SW480 (cell line): ENCODE measurements around the gene HOXA10.

ENCODE experiments used
- DNase-seq: peaks from one replicate; pipeline ENCODE4 v3.0.0-alpha.2; 2016; ENCODE audit warnings: low spot score

The HOXA10 gene

GRCh38 chr7:27144781-27145164, 29.3 kb downstream of the HOXA10 start:
- DNase-seq: no peak

GRCh38 chr7:27143950-27144780, 30.0 kb downstream of the HOXA10 start:
- DNase-seq: no peak

- DNase-seq: peak; percentile 100
Observed at GRCh38 chr7:27143023-27143949, 30.8 kb downstream of the HOXA10 start, which contains the start of gene HOXA5. Gene HOXA5 (minus strand): TSS chr7:27143681. CDS start chr7:27143607, 74 bp downstream.

DNA sequence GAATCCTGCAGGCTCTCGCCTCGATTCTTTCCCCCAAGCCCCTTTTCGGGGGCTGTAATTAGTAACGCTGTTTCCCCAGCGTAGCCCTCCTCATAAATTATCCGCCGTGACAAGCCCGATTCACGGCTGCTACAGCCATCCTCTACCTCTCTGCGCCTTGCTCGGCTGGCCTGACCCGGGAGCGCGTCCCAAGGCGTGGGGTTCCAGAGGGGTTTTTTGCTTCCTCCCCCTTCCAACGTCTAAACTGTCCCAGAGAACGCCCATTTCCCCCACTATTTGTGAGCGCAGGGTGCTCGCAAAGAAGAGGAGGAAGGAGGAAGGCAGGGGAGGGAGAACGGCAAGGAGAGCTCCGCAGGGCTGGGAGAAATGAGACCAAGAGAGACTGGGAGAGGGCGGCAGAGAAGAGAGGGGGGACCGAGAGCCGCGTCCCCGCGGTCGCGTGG, 31.5 kb downstream of the HOXA10 start:
- DNase-seq: no peak

DNA sequence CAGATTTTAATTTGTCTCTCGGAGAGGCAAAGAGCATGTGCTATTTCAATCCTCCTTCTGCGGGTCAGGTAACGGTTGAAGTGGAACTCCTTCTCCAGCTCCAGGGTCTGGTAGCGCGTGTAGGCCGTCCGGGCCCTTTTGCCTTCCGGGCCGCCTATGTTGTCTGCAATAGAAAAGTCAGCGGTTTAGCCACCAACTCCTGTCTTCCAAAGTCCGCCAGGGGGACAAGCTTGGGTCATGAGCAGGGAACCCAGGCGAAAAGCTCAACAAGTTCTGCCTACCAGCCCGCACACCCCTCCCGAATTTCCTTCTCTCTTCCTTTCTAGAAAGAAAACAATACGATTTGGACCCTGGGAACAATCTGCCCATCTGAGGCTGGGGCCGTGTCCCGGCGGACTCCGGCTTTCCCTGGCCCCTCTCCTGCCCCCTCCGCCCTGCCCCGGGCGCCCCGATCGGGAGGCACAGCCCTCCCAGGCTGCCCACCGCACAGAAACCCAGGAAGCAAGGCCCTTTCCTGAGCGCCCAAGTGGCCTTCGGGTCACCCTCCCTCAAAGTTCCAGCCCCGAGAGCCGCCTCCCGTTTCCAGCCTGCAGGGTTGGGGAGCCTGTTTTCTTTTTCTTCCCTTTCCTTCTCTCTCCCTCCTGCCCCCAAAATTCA, 32.1 kb downstream of the HOXA10 start:
- DNase-seq: peak; percentile 76

DNA sequence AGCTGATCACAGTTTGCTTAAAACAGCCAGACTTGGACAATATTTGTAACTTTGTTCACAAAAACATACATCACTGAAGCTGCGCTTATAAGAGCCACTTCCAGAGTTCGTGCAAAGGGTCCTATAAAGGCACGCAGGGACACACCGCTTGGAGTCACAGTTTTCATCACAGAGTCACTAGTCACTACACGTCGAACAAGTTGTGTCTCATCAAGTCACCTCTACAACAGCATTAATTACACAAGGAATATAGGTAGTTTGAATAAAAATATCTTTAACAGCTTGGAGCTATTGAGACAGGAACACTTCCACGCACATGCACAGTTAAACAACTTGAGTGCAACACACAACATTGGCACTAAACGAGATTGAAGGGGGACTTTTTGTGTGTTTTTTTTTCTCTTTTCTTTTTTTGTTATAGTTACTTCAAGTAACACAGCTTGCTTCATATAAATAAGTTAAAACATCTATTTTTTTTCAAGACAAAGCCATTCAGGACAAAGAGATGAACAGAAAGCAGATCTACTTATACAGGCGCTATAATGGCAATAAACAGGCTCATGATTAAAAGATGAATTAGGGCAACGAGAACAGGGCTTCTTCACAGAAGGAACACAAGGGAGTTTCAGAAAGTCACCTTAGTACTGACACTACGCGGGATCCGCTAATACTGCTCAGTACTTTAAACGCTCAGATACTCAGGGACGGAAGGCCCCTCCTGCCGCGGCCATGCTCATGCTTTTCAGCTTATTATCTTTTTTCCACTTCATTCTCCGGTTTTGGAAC, 32.8 kb downstream of the HOXA10 start:
- no peak for DNase-seq

DNA sequence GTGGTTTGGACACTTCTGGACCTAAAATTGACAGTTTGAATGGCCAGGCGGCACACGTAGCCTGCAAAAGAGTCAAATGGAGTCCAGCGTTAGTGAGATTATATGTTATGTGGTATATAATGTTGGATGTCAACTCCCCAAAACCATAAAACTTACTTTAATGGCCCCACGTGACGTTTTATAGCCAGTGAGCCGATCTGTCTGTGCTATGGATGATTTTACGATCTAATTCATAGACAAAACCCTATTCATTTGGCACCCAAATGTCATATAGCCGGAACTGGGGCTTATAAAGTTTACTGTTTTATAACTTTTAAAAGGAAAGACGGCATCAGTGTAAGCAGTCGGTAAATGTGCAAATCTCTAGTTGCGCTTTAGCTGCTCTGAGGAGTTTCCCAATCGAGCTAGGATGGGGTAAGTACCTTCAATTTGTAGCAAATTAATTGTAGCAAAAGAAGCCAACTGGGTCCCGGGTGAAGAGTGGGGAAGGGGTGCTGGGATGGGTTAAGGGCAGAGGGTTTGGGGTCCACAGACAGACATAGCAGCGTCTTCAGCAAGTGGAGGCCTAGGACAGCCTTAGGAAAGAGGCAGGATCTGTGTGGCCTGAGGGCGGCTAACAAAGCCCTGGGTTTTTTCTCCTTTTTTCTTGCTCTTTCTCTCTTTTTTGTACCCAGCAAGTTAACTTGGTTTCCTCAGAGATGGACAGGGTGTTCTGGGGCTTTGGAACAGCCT, 33.8 kb downstream of the HOXA10 start:
- peak; percentile 55 for DNase-seq

DNA sequence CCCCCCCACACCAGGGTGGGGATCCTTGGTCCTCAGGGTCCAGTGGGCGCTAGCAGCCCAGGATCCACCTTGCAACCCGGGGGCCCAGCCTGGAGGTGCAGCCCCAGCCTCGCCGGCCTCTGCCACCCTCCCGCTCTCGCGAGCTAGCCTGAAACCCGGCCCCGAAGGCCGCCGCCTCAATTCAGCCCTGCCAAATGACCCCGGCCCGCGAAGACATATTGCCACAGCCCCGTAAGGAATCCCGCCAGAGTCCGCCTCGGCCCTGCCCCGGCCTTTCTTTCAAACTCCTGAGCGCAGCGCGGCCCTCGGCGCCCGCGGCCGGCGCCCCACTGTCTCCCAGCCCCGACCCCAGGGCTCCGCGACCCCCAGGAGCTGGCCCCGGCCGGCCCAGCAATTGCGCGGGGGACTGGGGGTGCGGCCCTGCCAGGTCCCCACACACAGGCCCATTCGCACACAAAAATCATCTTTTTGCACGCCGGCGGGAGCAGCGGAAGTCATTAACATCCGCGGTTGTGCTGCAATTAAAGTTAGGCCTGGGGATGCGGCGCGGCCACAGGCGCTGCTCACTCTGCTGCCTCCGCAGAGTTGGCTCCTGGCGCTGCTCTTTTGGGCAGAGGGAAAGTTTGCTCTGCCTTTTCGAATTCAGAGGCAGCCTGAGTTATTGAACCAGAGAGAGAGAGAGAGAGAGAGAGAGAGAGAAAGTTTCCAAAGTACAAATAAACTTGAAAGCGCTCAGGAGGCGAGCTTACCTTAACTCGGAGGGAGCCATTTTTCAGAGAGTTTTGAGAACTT, 34.6 kb downstream of the HOXA10 start:
- DNase-seq: no peak

DNA sequence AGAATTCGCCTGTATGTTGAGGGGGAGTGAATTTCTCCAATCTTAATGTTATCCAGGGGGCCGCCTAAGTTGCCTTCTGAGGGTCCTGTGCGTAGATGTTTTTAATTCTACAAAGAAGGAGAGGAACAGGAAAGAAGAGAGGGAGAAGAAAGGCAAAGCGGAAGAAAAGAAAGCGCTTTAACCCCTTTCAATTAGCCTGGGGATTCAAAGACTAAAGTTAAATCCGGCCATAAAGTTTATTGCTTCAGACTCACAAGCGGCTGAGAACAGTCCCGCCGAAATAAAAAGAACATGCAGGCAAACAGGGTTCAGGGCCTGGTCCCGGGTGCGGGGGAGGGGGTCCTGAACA, 35.2 kb downstream of the HOXA10 start:
- no peak for DNase-seq

GRCh38 chr7:27138472-27138871, 35.6 kb downstream of the HOXA10 start:
- DNase-seq: no peak

DNA sequence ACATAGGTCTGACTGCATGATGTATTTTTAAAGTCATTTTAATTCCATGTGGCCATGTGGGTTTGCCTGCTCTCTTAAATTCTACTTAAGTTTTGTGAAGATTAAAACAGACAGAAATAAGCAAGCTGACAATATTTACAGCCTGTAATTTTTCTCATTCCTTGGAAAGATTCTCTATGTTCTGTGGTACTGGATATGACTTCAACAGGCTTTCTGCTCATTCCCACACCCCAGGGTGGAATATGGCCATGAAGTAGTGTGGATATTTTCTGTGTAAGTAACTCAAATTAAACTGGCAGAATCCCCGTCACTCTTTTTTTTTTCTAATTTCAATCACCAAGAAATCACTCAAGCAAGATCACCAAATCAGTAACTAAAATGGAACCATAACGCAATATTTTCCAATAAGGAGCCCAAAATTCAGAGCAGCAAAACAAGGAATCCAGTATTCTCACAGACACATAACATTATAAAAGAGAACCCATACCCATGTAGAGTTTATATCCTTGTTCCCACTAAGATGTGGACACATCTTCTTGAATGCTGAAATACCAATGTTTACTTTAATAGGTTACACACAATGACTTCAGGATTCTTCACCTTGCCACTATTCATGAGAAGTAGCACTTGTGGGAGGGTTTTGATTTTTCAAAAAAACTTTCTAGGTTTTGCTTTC, 36.3 kb downstream of the HOXA10 start:
- DNase-seq: no peak

GRCh38 chr7:27134392-27134791, 39.7 kb downstream of the HOXA10 start:
- DNase-seq: peak; percentile 80

DNA sequence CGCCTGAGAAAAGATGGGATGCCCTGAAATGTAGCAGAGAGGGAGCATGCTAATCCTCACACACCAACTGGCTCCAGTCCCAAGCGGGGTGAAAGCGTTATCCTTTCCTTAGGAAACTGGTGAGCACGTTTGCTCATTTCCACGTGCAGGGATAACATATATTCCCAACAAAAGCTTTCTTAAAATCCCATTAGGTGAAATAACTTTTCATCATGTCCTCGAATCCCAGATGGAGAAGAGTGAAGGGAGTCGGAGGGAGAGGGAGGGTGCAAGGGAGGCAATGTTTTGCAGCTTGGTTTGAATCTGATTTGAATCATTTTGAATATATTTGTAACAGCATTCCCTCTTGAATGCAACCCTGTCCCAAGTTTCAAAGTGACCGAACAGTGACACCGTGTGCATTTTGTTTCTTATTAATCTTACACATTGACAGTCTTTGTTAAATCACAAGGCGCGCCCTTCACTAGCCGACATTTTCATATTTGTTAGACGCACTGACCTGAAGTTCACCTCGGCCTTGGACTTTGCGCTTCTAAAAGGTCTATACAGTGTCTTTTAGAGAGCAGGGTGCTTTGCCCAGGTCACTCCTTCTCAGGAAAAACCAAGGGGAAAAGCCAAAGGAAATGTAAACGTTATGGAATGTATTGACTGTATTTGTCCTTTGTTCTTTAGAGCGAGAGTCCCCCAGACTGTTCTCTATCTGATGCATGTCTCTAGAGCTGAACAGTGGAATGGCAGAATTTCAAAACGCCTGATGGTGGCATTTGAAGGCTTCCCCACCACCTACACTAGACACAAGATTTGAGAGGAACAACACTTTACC, 40.5 kb downstream of the HOXA10 start:
- DNase-seq: peak; percentile 68

DNA sequence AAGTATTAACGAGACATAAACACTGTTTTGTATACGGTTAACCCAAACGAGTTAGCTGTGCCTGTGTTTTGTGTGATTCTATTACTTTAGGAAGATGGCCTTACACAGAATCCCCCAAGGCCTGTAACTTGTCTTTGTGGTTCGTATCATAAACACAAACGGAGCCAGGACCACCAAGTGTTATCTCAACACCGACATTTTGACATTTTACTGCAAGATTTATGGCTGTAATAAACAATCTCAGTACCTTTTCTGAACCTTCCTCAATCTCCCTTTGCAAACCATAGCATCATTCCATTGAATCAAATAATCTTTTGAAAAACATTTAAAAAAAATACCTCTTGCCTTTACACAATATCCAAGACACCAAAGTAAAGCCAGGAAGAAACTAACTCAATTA, 41.1 kb downstream of the HOXA10 start:
- DNase-seq: no peak

DNA sequence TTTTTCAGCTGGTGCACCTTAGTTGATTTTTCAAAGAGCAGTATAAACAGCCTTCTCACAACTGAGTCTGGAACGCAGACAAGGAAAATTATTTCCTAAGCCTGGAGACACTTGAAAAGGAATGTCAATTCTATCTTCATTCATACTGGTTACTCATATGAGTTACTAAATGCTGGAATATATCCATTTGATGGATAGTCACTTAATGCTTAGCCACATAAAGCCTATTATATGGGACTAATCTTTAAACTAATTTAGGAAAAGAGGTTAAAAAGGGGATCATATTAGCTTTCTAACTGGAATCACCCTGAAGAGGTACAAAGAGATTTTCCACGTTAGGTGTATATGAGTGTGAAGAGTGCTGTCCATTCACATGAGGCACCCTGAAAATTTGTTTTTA, 41.9 kb downstream of the HOXA10 start:
- DNase-seq: no peak

GRCh38 chr7:27131390-27131819, 42.7 kb downstream of the HOXA10 start:
- no peak for DNase-seq

DNA sequence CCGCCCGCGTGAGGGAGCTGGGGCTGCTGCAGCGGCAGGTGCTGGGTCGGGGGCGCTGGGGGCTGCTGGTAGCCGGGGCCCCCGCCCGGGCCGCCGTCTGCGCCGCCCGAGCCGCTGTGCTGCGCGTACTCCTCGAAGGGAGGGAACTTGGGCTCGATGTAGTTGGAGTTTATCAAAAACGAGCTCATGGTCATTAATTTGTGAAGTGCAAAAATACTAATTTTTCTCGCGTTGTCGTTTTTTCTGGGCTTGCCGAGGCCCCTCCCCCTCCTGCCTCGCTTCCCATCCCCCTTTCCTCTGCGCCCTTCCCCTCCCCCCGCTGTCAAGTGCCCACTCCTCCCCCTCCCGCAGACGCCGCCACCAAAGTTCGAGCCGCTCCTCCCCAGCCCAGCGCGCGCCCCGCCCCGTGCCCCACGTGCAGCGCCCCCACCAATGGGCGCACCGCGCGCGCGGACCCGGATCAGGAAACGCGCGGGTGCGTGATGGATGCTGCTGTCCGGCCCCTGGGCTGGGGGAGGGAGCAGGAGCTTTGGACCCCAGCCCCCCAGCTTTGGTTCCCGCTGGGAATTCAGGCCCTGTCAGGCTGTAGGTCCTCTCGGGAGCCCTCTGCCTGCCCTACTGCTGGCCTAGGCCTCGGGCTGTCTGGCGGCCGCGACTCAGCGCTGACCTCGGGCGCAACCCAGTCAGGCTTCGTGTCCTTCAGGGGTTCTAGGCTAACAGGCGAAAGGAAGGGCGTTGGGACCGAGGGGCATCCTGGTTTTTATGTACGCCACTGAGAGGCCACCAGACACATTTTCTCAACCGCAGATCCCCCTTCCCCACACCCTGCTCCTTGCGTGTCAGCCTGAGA, 43.4 kb downstream of the HOXA10 start, which contains the start of gene HOXA4:
TSS of gene HOXA4 (minus strand) at position 218 of the 850 bp plus-strand sequence. CDS start at position 194, 24 bp downstream.
- DNase-seq: peak; percentile 93
